HepG2 (cell line): ENCODE results near the gene ETHE1. TPM values are rescaled to one million over a fixed set of nuclear protein-coding genes. Genes with fewer than 3 reads are reported as not detected.

ENCODE experiments used
- E2F2 ChIP-seq: sonication (generic); formaldehyde crosslinking; IDR thresholded peaks from 2 replicates; pipeline ENCODE4 v1.4.0; 2020; ENCODE audit warnings: missing genetic modification reagents, borderline replicate concordance
- HNRNPH1 ChIP-seq: fragments of 200-400 bp; formaldehyde crosslinking; optimal IDR thresholded peaks from 2 replicates; pipeline ENCODE3; 2017; ENCODE audit warnings: mild to moderate bottlenecking, low read depth, low read length
- KDM1A ChIP-seq: IDR thresholded peaks from 2 replicates; pipeline ENCODE4 v1.6.1; 2016; ENCODE audit warnings: missing compliant biosample characterization
- KLF12 ChIP-seq: sonication (generic); formaldehyde crosslinking; IDR thresholded peaks from 2 replicates; pipeline ENCODE4 v1.4.0; 2020; ENCODE audit warnings: missing genetic modification reagents, borderline replicate concordance
- LRRFIP1 ChIP-seq: sonication (generic); formaldehyde crosslinking; conservative IDR thresholded peaks from 2 replicates; pipeline ENCODE4 v1.4.0; 2020; ENCODE audit warnings: missing genetic modification reagents
- MAFG ChIP-seq: sonication (generic); formaldehyde crosslinking; IDR thresholded peaks from 2 replicates; pipeline ENCODE4 v1.5.1; 2020; ENCODE audit warnings: mild to moderate bottlenecking, missing genetic modification reagents
- ONECUT2 ChIP-seq: sonication (generic); formaldehyde crosslinking; IDR thresholded peaks from 2 replicates; pipeline ENCODE4 v1.4.0; 2020; ENCODE audit warnings: missing genetic modification reagents
- PAXIP1 ChIP-seq: sonication (generic); formaldehyde crosslinking; conservative IDR thresholded peaks from 2 replicates; pipeline ENCODE4 v1.4.0; 2020; ENCODE audit warnings: mild to moderate bottlenecking, missing genetic modification reagents, moderate library complexity
- RCOR2 ChIP-seq: IDR thresholded peaks from 2 replicates; pipeline ENCODE4 v1.6.1; 2016; ENCODE audit warnings: missing biosample characterization, missing genetic modification reagents
- TCF12 ChIP-seq, 2 experiments: fragments of 450-650 bp in 1 of 2; sonication (generic) in 1 of 2; formaldehyde crosslinking in 1 of 2; IDR thresholded peaks; 2 replicates each; pipeline versions ENCODE4 v1.6.1 to v1.8.0; 2017 to 2022; ENCODE audit warnings: antibody characterized with exemption in 1 of 2, mild to moderate bottlenecking in 1 of 2, missing genetic modification reagents in 1 of 2, moderate library complexity in 1 of 2
- TMF1 ChIP-seq: sonication (generic); formaldehyde crosslinking; IDR thresholded peaks from 2 replicates; pipeline ENCODE4 v1.8.1; 2022; ENCODE audit warnings: low read depth, missing genetic modification reagents
- ZBTB34 ChIP-seq: sonication (generic); formaldehyde crosslinking; IDR thresholded peaks from 2 replicates; pipeline ENCODE4 v1.8.0; 2022; ENCODE audit warnings: mild to moderate bottlenecking, missing genetic modification reagents
- ZMYM3 ChIP-seq: sonication (generic); formaldehyde crosslinking; IDR thresholded peaks from 2 replicates; pipeline ENCODE4 v1.5.1; 2020; ENCODE audit warnings: mild to moderate bottlenecking, missing genetic modification reagents
- ZNF124 ChIP-seq: sonication (generic); formaldehyde crosslinking; IDR thresholded peaks from 2 replicates; pipeline ENCODE4 v1.4.0; 2020; ENCODE audit warnings: missing genetic modification reagents
- ZNF280D ChIP-seq: sonication (generic); formaldehyde crosslinking; IDR thresholded peaks from 2 replicates; pipeline ENCODE4 v1.5.1; 2020; ENCODE audit warnings: mild to moderate bottlenecking, missing genetic modification reagents
- ZNF816 ChIP-seq: sonication (generic); formaldehyde crosslinking; IDR thresholded peaks from 2 replicates; pipeline ENCODE4 v1.8.0; 2022; ENCODE audit warnings: missing genetic modification reagents, mild to moderate bottlenecking, borderline replicate concordance
- polyA plus RNA-seq, 8 experiments: library from polyadenylated mRNA; depleted of rRNA in 3 of 8; stranded (reverse) in 7 of 8; unstranded in 1 of 8; fragments of >200 nt; fragmentation: Illumina TruSeq in 4 of 8; extraction: Trizol in 4 of 8; gene quantifications; 2 replicates each; pipeline versions ENCODE4 v1.2.1 to v1.2.3, GENCODE V29; 2011 to 2016; ENCODE audit warnings: low read depth in 4 of 8, missing spikeins in 1 of 8, mixed read lengths in 1 of 8; ENCODE audit not compliant: insufficient read depth in 1 of 8
- total RNA-seq, 5 experiments: library from RNA; depleted of rRNA; stranded (reverse); fragments of >200 nt; fragmentation: Illumina TruSeq; extraction: Trizol; gene quantifications; 2 replicates each; pipeline ENCODE4 v1.2.3, GENCODE V29; 2016; ENCODE audit warnings: low read depth in 1 of 5

ETHE1 gene
- total and polyA plus RNA-seq, 2 of the 13 experiments (the other 11 are each of a cell fraction or from before 2014, with no cell fraction given), result 32.5 to 58.4 TPM

GRCh38 chr19:43504426-43505185, 22.4 kb downstream of the ETHE1 start, which contains the start of gene PHLDB3 (continued):
- TF ChIP-seq E2F2 (CRISPR knock-in tag), result no peak
- no peak for TF ChIP-seq ONECUT2 (CRISPR knock-in tag)
- no peak for TF ChIP-seq ZNF280D
- no peak for TF ChIP-seq ZNF124 (CRISPR knock-in tag)
- no peak for TF ChIP-seq LRRFIP1
- no peak for TF ChIP-seq MAFG (CRISPR knock-in tag)
- TF ChIP-seq KDM1A (CRISPR knock-in tag), result no peak
- no peak for TF ChIP-seq TCF12 (IDR thresholded peaks at IDR 0.05)
- TF ChIP-seq TCF12 (CRISPR knock-in tag; IDR thresholded peaks at IDR 0.05), result no peak
- TF ChIP-seq KLF12 (CRISPR knock-in tag), result no peak
- TF ChIP-seq ZNF816 (CRISPR knock-in tag), result no peak
- no peak for TF ChIP-seq ZBTB34 (CRISPR knock-in tag)
- TF ChIP-seq PAXIP1 (CRISPR knock-in tag), result no peak; the same call in none of the 2 replicates
- no peak for TF ChIP-seq RCOR2 (CRISPR knock-in tag)
- no peak for TF ChIP-seq ZMYM3 (CRISPR knock-in tag)
- TF ChIP-seq TMF1 (CRISPR knock-in tag), result no peak
- TF ChIP-seq HNRNPH1, result no peak
